Measurements from ENCODE around the gene CFAP61.

- no peak for TF ChIP-seq CTCF (conservative IDR thresholded peaks at IDR 0.05)
- no peak for TF ChIP-seq ZFX (IDR thresholded peaks at IDR 0.05)
Observed at GRCh38 chr20:20039752-20040387, 12.5 kb upstream of the CFAP61 start.

Measured in C4-2B (cell line).